ENCODE measurements around the gene OCA2. TPM values are rescaled to one million over a fixed set of nuclear protein-coding genes. Genes with fewer than 3 reads are reported as not detected.

The OCA2 gene
- polyA plus RNA-seq, 1 donor (not counting 4 experiments of a cell fraction or from before 2014, with no cell fraction given), result 0.05 TPM

DNA sequence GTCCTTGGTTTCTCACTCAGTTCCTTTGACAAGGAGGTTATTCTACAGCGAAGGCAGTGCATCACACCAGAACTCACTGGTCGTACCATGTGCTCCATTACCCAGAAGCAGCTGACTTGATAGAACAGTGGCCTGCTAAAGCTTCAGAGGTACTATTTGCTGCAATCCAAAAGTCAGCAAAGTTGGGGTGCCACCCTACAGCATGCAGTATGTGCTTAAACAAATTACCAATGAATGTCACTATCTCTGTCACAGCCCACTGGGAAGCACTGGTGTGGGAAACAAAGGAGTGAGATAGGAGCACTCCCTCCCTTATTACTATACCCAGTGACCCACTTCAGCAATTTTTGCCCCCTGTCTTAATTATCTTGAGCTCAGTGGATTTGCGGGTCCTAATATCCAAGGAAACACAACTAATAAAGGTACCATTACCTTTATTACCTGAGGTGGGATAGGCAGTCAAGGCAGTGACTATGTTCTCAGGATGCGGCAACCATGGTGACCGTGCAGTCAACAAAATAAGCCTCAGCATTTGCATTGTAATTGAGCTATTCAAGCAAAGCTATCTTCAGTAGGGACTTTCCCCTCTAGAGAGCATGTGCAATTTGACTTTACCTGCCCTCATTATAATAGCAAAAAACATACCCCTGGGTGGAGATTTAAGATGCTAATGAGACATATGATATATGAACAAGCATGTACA is 199.4 kb downstream of the OCA2 start:
- Histone ChIP-seq H3K27me3 (ENCODE audit: control insufficient read depth, extremely low read depth, insufficient read depth, low read length) (no peaks in the 10 kb centered on the region), H3K4me2 (ENCODE audit: control insufficient read depth, extremely low read depth, insufficient read depth, low read depth, low read length) (no peak overlapping the region), H3K27ac (ENCODE audit: control insufficient read depth, insufficient read depth, low read length) (no peak overlapping the region), H3K79me2 (ENCODE audit: control insufficient read depth, insufficient read depth, low read length) (no peaks in the 10 kb centered on the region), H3K4me3 (ENCODE audit: control insufficient read depth in 2 of 3, extremely low read depth in 1 of 3, insufficient read depth in 2 of 3, low read depth in 1 of 3, low read length in 3 of 3) (no peak overlapping the region), H3K4me1 (ENCODE audit: control insufficient read depth, extremely low read depth, insufficient read depth, low read length) (no peaks in the 10 kb centered on the region), H3K9me3 (ENCODE audit: control insufficient read depth, low read depth, low read length) (no peaks in the 10 kb centered on the region), H3K36me3 (ENCODE audit: control insufficient read depth in 2 of 2, extremely low read depth in 1 of 2, insufficient read depth in 2 of 2, low read length in 2 of 2) (no peaks in the 10 kb centered on the region), H3K9me1 (ENCODE audit: control insufficient read depth, extremely low read depth, insufficient read depth, low read length) (no peaks in the 10 kb centered on the region), H4K20me1 (ENCODE audit: control insufficient read depth, extremely low read depth, insufficient read depth, low read length) (no peaks in the 10 kb centered on the region), H2AFZ (ENCODE audit: control insufficient read depth, low read length) (no peak overlapping the region), H3K9ac (ENCODE audit: control insufficient read depth, extremely low read depth, insufficient read depth, low read length) (no peak overlapping the region)
- DNase-seq (ENCODE audit: low read depth, low spot score) (no peak), FAIRE-seq (no peak)
- no peak for TF ChIP-seq EZH2 (IDR thresholded peaks at IDR 0.05; ENCODE audit: low read length)
- TF ChIP-seq, protein P1, sequence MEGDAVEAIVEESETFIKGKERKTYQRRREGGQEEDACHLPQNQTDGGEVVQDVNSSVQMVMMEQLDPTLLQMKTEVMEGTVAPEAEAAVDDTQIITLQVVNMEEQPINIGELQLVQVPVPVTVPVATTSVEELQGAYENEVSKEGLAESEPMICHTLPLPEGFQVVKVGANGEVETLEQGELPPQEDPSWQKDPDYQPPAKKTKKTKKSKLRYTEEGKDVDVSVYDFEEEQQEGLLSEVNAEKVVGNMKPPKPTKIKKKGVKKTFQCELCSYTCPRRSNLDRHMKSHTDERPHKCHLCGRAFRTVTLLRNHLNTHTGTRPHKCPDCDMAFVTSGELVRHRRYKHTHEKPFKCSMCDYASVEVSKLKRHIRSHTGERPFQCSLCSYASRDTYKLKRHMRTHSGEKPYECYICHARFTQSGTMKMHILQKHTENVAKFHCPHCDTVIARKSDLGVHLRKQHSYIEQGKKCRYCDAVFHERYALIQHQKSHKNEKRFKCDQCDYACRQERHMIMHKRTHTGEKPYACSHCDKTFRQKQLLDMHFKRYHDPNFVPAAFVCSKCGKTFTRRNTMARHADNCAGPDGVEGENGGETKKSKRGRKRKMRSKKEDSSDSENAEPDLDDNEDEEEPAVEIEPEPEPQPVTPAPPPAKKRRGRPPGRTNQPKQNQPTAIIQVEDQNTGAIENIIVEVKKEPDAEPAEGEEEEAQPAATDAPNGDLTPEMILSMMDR (optimal IDR thresholded peaks at IDR 0.05 in 1 of 3, IDR thresholded peaks at IDR 0.05 in 1 of 3, conservative IDR thresholded peaks at IDR 0.05 in 1 of 3; ENCODE audit: extremely low read depth in 1 of 3, insufficient read depth in 2 of 3, low read length in 3 of 3), result no peak
- dilution Hi-C loops (cut with MboI; ENCODE audit: extremely low pct_ligation_motif_present, low sequenced_read_pairs), result no loop called here

DNA sequence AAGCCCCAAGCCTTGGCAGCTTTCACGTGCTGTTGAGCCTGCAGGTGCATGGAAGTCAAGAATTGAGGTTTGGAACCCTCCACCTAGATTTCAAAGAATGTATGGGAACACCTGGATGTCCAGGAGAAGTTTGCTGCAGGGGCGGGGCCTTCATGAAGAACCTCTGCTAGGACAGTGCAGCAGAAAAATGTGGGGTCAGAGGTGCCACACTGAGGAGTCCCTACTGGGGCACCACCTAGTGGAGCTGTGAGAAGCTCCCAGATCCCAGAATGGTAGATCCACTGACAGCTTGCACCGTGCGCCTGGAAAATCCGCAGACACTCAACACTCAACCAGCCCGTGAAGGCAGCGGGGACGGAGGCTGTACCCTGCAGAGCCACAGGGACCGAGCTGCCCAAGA is 201.6 kb downstream of the OCA2 start:
- FAIRE-seq, result no peak
- Histone ChIP-seq H3K27ac (ENCODE audit: control insufficient read depth, insufficient read depth, low read length) (no peak overlapping the region), H3K4me3 (ENCODE audit: control insufficient read depth in 2 of 3, extremely low read depth in 1 of 3, insufficient read depth in 2 of 3, low read depth in 1 of 3, low read length in 3 of 3) (no peak overlapping the region), H3K9ac (ENCODE audit: control insufficient read depth, extremely low read depth, insufficient read depth, low read length) (no peak overlapping the region), H2AFZ (ENCODE audit: control insufficient read depth, low read length) (no peak overlapping the region), H3K9me1 (ENCODE audit: control insufficient read depth, extremely low read depth, insufficient read depth, low read length) (no peaks in the 10 kb centered on the region), H3K9me3 (ENCODE audit: control insufficient read depth, low read depth, low read length) (no peaks in the 10 kb centered on the region), H3K4me2 (ENCODE audit: control insufficient read depth, extremely low read depth, insufficient read depth, low read depth, low read length) (no peak overlapping the region), H3K36me3 (ENCODE audit: control insufficient read depth in 2 of 2, extremely low read depth in 1 of 2, insufficient read depth in 2 of 2, low read length in 2 of 2) (no peaks in the 10 kb centered on the region), H3K4me1 (ENCODE audit: control insufficient read depth, extremely low read depth, insufficient read depth, low read length) (no peaks in the 10 kb centered on the region), H3K79me2 (ENCODE audit: control insufficient read depth, insufficient read depth, low read length) (no peaks in the 10 kb centered on the region), H3K27me3 (ENCODE audit: control insufficient read depth, extremely low read depth, insufficient read depth, low read length) (no peaks in the 10 kb centered on the region), H4K20me1 (ENCODE audit: control insufficient read depth, extremely low read depth, insufficient read depth, low read length) (no peaks in the 10 kb centered on the region)
- DNase-seq (ENCODE audit: low read depth, low spot score), result no peak
- no peak for TF ChIP-seq EZH2 (IDR thresholded peaks at IDR 0.05; ENCODE audit: low read length)
- TF ChIP-seq, protein P1 (optimal IDR thresholded peaks at IDR 0.05 in 1 of 3, IDR thresholded peaks at IDR 0.05 in 1 of 3, conservative IDR thresholded peaks at IDR 0.05 in 1 of 3; ENCODE audit: extremely low read depth in 1 of 3, insufficient read depth in 2 of 3, low read length in 3 of 3), result peak in 1 of 3 experiments; percentile 4
- dilution Hi-C loops (cut with MboI; ENCODE audit: extremely low pct_ligation_motif_present, low sequenced_read_pairs), result no loop called here
